Panc1 (cell line): ENCODE results near the gene CUX1. TPM values are rescaled to one million over a fixed set of nuclear protein-coding genes. Genes with fewer than 3 reads are reported as not detected.
"Not testable (repeated sequence)": the region's sequence is repeated elsewhere in the genome, so short reads cannot be mapped to it uniquely, and the experiment has no call there.

Experiments used
- ATAC-seq: fragments of 200-7000 bp; cut with Tn5 transposase; 2 replicates; pipeline ENCODE4 v1.9.1; 2020; ENCODE audit warnings: mild to moderate bottlenecking, moderate library complexity
- BruUV-seq: library from RNA; stranded (reverse); fragments of 400-500 nt; replicated peaks from 2 replicates; lab custom pipeline; 2021; lab: Mats Ljungman, UMichigan
- CTCF ChIA-PET: fragments of 300-600 bp; sonication (Branson Sonifier 250); formaldehyde crosslinking; loops from one replicate; lab custom pipeline; 2022; ENCODE audit warnings: antibody characterized with exemption; lab: Charles Lee
- POLR2A ChIA-PET: fragments of 300-600 bp; sonication (Branson Sonifier 250); formaldehyde crosslinking; loops from one replicate; lab custom pipeline; 2022; ENCODE audit warnings: antibody characterized with exemption; lab: Charles Lee
- DNase-seq: peaks from one replicate; pipeline ENCODE4 v3.0.0-alpha.2; 2010; ENCODE audit warnings: low read depth, low spot score
- H3K27ac ChIP-seq: 2 replicates; pipeline ENCODE4 v1.5.1; 2011; ENCODE audit warnings: mild to moderate bottlenecking, low read length, inconsistent platforms
- H3K27me3 ChIP-seq: fragments of 200-500 bp; sonication (Bioruptor generic); 2 replicates; pipeline ENCODE4 v1.6.0; 2014; ENCODE audit warnings: low read length, inconsistent platforms; ENCODE audit not compliant: control insufficient read depth, insufficient read depth
- H3K36me3 ChIP-seq: fragments of 200-500 bp; sonication (Bioruptor generic); 2 replicates; pipeline ENCODE4 v1.5.1; 2014; ENCODE audit warnings: inconsistent platforms, mild to moderate bottlenecking, low read length, moderate library complexity; ENCODE audit not compliant: control insufficient read depth, insufficient read depth
- H3K4me1 ChIP-seq: 2 replicates; pipeline ENCODE4 v1.5.1; 2011; ENCODE audit warnings: inconsistent platforms, mild to moderate bottlenecking, low read length, moderate library complexity; ENCODE audit not compliant: control insufficient read depth, insufficient read depth
- H3K4me3 ChIP-seq, 2 experiments: 2 replicates each; pipeline ENCODE4 v1.5.1; 2011 to 2012; ENCODE audit warnings: low read depth in 2 of 2, low read length in 2 of 2, mild to moderate bottlenecking in 2 of 2, inconsistent platforms in 1 of 2, moderate library complexity in 1 of 2
- H3K9me3 ChIP-seq: fragments of 200-500 bp; sonication (Bioruptor generic); 2 replicates; pipeline ENCODE4 v1.5.1; 2014; ENCODE audit warnings: low read depth, mild to moderate bottlenecking, inconsistent platforms, low read length, moderate library complexity; ENCODE audit not compliant: control insufficient read depth, insufficient read depth
- POLR2AphosphoS5 ChIP-seq: IDR thresholded peaks from 2 replicates; pipeline ENCODE4 v1.6.1; 2012; ENCODE audit warnings: mild to moderate bottlenecking, low read depth, low read length, moderate library complexity
- REST ChIP-seq, 2 experiments: IDR thresholded peaks; 2 replicates each; pipeline ENCODE4 v1.6.1; 2011 to 2012; ENCODE audit warnings: low read depth in 2 of 2, control low read depth in 1 of 2, low read length in 1 of 2, mild to moderate bottlenecking in 1 of 2, moderate library complexity in 1 of 2; ENCODE audit not compliant: insufficient read depth in 1 of 2
- SIN3A ChIP-seq: IDR thresholded peaks from 2 replicates; pipeline ENCODE4 v1.6.1; 2012; ENCODE audit warnings: low read depth, mild to moderate bottlenecking, low read length, moderate library complexity, borderline replicate concordance; ENCODE audit not compliant: insufficient read depth
- TCF7L2 ChIP-seq: IDR thresholded peaks from 2 replicates; pipeline ENCODE4 v1.6.1; 2011; ENCODE audit warnings: mild to moderate bottlenecking, low read depth, low read length, inconsistent platforms
- in situ Hi-C: cut with HindIII; loops from 2 replicates; pipeline ENCODE4 v1.10.0; 2016; ENCODE audit warnings: low sequenced_read_pairs, low pct_unique_long_range_greater_than_20kb
- intact Hi-C: fragments of 100-400 bp; cut with micrococcal nuclease; formaldehyde crosslinking; loops from one replicate; pipeline ENCODE4 v1.10.0; 2022; ENCODE audit not compliant: unreplicated experiment
- total RNA-seq: library from RNA; stranded (reverse); gene quantifications from one replicate; pipeline ENCODE4 v1.2.1, GENCODE V29; 2021; ENCODE audit not compliant: unreplicated experiment
- TF ChIP-seq, protein P1 (sequence below): fragments of 450-650 bp; IDR thresholded peaks from 2 replicates; pipeline ENCODE4 v1.5.1; 2017; ENCODE audit warnings: mild to moderate bottlenecking

CUX1 gene
- total RNA-seq, 1 experiment from 2014 or later = 50.9 TPM

- Histone ChIP-seq H3K9me3 (no peaks in the 10 kb centered on the region), H3K36me3 (peaks cover 2% of the 10 kb centered on the region; the same call in 1 of the 2 replicates), H3K27ac (peak overlapping the region; percentile 57; the same call in 1 of the 2 replicates), H3K27me3 (no peaks in the 10 kb centered on the region), H3K4me3 (no peak overlapping the region), H3K4me1 (peaks cover 36% of the 10 kb centered on the region)
- no peak for DNase-seq
- intact Hi-C loops (loop anchor here (5.0 to 10.0 kb wide), 2 partner anchors 218 to 415 kb away; no protein-coding TSS in a partner anchor), in situ Hi-C loops (no loop called here)
- ATAC-seq = no peak
- BruUV-seq = no TSS peak
- no peak for TF ChIP-seq REST (IDR thresholded peaks at IDR 0.05; ENCODE audit: insufficient read depth in 1 of 2, low read depth in 2 of 2, low read length in 1 of 2)
- ChIA-PET POLR2A (interaction anchor here (0.5 kb wide), 1 partner anchor 282 kb away, joined by 4 read pairs; no protein-coding TSS in a partner anchor), CTCF (no interaction called here)
Observed at GRCh38 chr7:101819913-101820522, 2.6 kb downstream of the CUX1 start.

- no TSS peak for BruUV-seq
Observed at GRCh38 chr7:101820703-101821102, 3.3 kb downstream of the CUX1 start.

DNA sequence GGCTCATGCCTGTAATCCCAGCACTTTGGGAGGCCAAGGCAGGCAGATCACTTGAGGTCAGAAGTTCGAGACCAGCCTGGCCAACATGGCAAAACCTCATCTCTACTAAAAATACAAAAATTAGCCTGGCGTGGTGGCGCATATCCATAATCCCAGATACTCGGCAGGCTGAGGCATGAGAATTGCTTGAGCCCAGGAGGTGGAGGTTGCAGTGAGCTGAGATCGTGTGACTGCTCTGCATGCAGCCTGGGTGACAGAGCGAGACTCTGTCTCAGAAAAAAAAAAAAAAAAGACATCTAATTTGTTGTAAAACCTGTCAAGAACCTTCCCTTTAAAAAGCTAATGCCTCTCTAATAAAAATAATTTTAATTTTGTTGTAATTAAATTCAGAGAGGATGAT is 5.2 kb downstream of the CUX1 start:
- POLR2A ChIA-PET, H3K27me3 ChIP-seq, CTCF ChIA-PET, H3K36me3 ChIP-seq, H3K4me3 ChIP-seq, BruUV-seq, ATAC-seq, DNase-seq, in situ Hi-C loops, H3K9me3 ChIP-seq, intact Hi-C loops, H3K27ac ChIP-seq: not testable (repeated sequence)
- H3K4me1 ChIP-seq = peaks cover 36% of the 10 kb centered on the region

More at GRCh38 chr7:101820703-101821102, 3.3 kb downstream of the CUX1 start:
- Histone ChIP-seq H3K9me3 (no peaks in the 10 kb centered on the region), H3K4me3 (no peak overlapping the region), H3K4me1 (peaks cover 36% of the 10 kb centered on the region), H3K36me3 (peaks cover 2% of the 10 kb centered on the region; the same call in 1 of the 2 replicates), H3K27ac (no peak overlapping the region), H3K27me3 (no peaks in the 10 kb centered on the region)
- ATAC-seq (no peak), DNase-seq (no peak)
- intact Hi-C loops (no loop called here), in situ Hi-C loops (no loop called here)
- ChIA-PET POLR2A (no interaction called here), CTCF (no interaction called here)
- no peak for TF ChIP-seq SIN3A
- TF ChIP-seq, protein P1, sequence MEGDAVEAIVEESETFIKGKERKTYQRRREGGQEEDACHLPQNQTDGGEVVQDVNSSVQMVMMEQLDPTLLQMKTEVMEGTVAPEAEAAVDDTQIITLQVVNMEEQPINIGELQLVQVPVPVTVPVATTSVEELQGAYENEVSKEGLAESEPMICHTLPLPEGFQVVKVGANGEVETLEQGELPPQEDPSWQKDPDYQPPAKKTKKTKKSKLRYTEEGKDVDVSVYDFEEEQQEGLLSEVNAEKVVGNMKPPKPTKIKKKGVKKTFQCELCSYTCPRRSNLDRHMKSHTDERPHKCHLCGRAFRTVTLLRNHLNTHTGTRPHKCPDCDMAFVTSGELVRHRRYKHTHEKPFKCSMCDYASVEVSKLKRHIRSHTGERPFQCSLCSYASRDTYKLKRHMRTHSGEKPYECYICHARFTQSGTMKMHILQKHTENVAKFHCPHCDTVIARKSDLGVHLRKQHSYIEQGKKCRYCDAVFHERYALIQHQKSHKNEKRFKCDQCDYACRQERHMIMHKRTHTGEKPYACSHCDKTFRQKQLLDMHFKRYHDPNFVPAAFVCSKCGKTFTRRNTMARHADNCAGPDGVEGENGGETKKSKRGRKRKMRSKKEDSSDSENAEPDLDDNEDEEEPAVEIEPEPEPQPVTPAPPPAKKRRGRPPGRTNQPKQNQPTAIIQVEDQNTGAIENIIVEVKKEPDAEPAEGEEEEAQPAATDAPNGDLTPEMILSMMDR = no peak
- TF ChIP-seq POLR2AphosphoS5 = no peak
- no peak for TF ChIP-seq REST (IDR thresholded peaks at IDR 0.05; ENCODE audit: insufficient read depth in 1 of 2, low read depth in 2 of 2, low read length in 1 of 2)
- no peak for TF ChIP-seq TCF7L2
